Activated CD4-positive, alpha-beta T cell treated with anti-CD3 and anti-CD28 coated beads, Interleukin-2, Interleukin-6, amounts not matched to agents 100 ng/mL and 50 ng/mL, durations not matched to agents 16 hours and 8 hours (primary cell): Measurements from ENCODE around the gene PYGO1.
"Not testable (repeated sequence)": the region's sequence is repeated elsewhere in the genome, so short reads cannot be mapped to it uniquely, and the experiment has no call there.

Experiments
- DNase-seq: peaks from one replicate; pipeline ENCODE4 v3.0.0-alpha.2; 2020

PYGO1 gene

GRCh38 chr15:55588070-55588814 is at the start of gene PYGO1:
Gene PYGO1, minus strand, starts transcription at chr15:55588345. Its CDS starts 462 bp downstream, at chr15:55587883.
- DNase-seq, result peak; percentile 39

- no peak for DNase-seq
Measured at GRCh38 chr15:55637086-55637485, 48.9 kb upstream of the PYGO1 start.

- no peak for DNase-seq
Measured at GRCh38 chr15:55633731-55634130, 45.6 kb upstream of the PYGO1 start.

- DNase-seq, result no peak
Measured at GRCh38 chr15:55632434-55632833, 44.3 kb upstream of the PYGO1 start.

- DNase-seq, result no peak
Measured at GRCh38 chr15:55630858-55631257, 42.7 kb upstream of the PYGO1 start.

GRCh38 chr15:55628369-55628730 is 40.2 kb upstream of the PYGO1 start:
- DNase-seq, result no peak

GRCh38 chr15:55627730-55628368 is 39.7 kb upstream of the PYGO1 start:
- no peak for DNase-seq

GRCh38 chr15:55619783-55620182 is 31.6 kb upstream of the PYGO1 start:
- no peak for DNase-seq

- DNase-seq, result no peak
Measured at GRCh38 chr15:55618387-55618786, 30.2 kb upstream of the PYGO1 start.

GRCh38 chr15:55615445-55615844 is 27.3 kb upstream of the PYGO1 start:
- DNase-seq, result no peak

GRCh38 chr15:55613727-55614126 is 25.6 kb upstream of the PYGO1 start:
- no peak for DNase-seq

GRCh38 chr15:55606214-55606613 is 18.1 kb upstream of the PYGO1 start:
- no peak for DNase-seq

GRCh38 chr15:55601374-55601773 is 13.2 kb upstream of the PYGO1 start:
- DNase-seq, result no peak

GRCh38 chr15:55599439-55599838 is 11.3 kb upstream of the PYGO1 start:
- DNase-seq, result no peak

- not testable (repeated sequence) for DNase-seq
Measured at GRCh38 chr15:55593019-55593418, 4.9 kb upstream of the PYGO1 start.

GRCh38 chr15:55590788-55591187 is 2.6 kb upstream of the PYGO1 start:
- DNase-seq, result no peak

GRCh38 chr15:55589287-55589686 is 1.1 kb upstream of the PYGO1 start:
- DNase-seq, result no peak

GRCh38 chr15:55588815-55589115 is 620 bp upstream of the PYGO1 start:
- DNase-seq, result no peak

GRCh38 chr15:55587321-55588069 is 650 bp downstream of the PYGO1 start:
- peak; percentile 2 for DNase-seq

GRCh38 chr15:55586808-55587207 is 1.3 kb downstream of the PYGO1 start:
- DNase-seq, result no peak

- DNase-seq, result no peak
Measured at GRCh38 chr15:55576943-55577342, 11.2 kb downstream of the PYGO1 start.

- DNase-seq, result no peak
Measured at GRCh38 chr15:55574096-55574495, 14.0 kb downstream of the PYGO1 start.

- DNase-seq, result no peak
Measured at GRCh38 chr15:55573224-55573623, 14.9 kb downstream of the PYGO1 start.
